ENCODE results near the gene ERC1. TPM values are rescaled to one million over a fixed set of nuclear protein-coding genes. Genes with fewer than 3 reads are reported as not detected.

ERC1 gene
- total and polyA plus RNA-seq, 9 of the 15 experiments (the other 6 are each of a cell fraction or from before 2014, with no cell fraction given) = 0.74 to 11.8 (median 4.8) TPM

DNA sequence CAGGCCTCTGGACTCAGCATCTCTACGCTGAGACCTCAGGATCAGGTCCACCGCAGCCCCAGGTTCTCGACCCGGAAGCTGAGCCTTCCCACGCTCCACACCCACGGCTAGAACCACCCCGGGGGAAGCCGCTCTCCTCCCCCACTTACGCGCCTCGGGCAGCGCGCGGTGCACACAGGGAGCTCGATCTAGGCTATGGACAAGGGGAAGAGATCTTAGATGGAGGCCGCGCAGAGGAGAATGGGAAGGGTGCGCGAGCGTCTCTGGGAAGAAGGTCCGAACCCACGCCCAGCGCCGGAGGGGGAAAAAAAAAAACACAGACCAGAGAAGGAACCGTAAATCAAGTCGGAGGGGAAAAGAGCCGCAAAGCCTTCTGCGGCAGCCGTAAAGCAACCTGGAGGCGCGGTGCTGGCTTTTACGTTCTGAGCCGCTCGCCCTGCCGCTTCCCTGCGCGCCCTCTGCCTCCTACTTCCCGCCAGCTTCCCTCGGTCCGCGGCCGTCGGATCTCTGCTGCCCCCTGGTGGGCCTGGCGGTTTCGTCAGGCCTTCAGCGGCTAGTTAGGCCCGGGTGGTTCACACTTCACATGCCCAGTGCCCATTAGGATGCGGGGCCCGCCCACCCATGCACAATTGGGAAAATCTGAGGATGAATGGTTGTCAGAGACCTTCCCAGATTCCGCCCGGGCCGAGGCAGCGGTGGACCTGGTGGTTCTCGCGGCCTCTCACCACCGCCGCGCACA is 41.4 kb upstream of the ERC1 start, which contains the start of gene RAD52 (continued):
- TF ChIP-seq, protein P1, sequence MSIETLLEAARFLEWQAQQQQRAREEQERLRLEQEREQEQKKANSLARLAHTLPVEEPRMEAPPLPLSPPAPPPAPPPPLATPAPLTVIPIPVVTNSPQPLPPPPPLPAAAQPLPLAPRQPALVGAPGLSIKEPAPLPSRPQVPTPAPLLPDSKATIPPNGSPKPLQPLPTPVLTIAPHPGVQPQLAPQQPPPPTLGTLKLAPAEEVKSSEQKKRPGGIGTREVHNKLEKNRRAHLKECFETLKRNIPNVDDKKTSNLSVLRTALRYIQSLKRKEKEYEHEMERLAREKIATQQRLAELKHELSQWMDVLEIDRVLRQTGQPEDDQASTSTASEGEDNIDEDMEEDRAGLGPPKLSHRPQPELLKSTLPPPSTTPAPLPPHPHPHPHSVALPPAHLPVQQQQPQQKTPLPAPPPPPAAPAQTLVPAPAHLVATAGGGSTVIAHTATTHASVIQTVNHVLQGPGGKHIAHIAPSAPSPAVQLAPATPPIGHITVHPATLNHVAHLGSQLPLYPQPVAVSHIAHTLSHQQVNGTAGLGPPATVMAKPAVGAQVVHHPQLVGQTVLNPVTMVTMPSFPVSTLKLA (conservative IDR thresholded peaks at IDR 0.05) = peak; percentile 64 to 73
- TF ChIP-seq NCOA1 (IDR thresholded peaks at IDR 0.05; ENCODE audit: low read depth) (peak; percentile 12; the same call in 1 of the 2 replicates), ZC3H8 (IDR thresholded peaks at IDR 0.05) (no peak), CREM (IDR thresholded peaks at IDR 0.05; ENCODE audit: low read depth) (peak; percentile 66), ZNF124 (CRISPR knock-in tag; IDR thresholded peaks at IDR 0.05) (no peak), TBP (optimal IDR thresholded peaks at IDR 0.05; ENCODE audit: low read depth, low read length) (peak; percentile 69), RBM17 (IDR thresholded peaks at IDR 0.05; ENCODE audit: borderline replicate concordance, low read depth, low read length) (no peak), ZKSCAN8 (CRISPR knock-in tag; IDR thresholded peaks at IDR 0.05) (no peak), CXXC5 (CRISPR knock-in tag; IDR thresholded peaks at IDR 0.05) (peak; percentile 64), ARHGAP35 (IDR thresholded peaks at IDR 0.05; ENCODE audit: partially characterized antibody) (no peak)
- TF ChIP-seq, protein P2, sequence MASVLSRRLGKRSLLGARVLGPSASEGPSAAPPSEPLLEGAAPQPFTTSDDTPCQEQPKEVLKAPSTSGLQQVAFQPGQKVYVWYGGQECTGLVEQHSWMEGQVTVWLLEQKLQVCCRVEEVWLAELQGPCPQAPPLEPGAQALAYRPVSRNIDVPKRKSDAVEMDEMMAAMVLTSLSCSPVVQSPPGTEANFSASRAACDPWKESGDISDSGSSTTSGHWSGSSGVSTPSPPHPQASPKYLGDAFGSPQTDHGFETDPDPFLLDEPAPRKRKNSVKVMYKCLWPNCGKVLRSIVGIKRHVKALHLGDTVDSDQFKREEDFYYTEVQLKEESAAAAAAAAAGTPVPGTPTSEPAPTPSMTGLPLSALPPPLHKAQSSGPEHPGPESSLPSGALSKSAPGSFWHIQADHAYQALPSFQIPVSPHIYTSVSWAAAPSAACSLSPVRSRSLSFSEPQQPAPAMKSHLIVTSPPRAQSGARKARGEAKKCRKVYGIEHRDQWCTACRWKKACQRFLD (CRISPR knock-in tag; IDR thresholded peaks at IDR 0.05) = no peak; the same call in 1 of the 2 replicates
- TF ChIP-seq, protein P3, sequence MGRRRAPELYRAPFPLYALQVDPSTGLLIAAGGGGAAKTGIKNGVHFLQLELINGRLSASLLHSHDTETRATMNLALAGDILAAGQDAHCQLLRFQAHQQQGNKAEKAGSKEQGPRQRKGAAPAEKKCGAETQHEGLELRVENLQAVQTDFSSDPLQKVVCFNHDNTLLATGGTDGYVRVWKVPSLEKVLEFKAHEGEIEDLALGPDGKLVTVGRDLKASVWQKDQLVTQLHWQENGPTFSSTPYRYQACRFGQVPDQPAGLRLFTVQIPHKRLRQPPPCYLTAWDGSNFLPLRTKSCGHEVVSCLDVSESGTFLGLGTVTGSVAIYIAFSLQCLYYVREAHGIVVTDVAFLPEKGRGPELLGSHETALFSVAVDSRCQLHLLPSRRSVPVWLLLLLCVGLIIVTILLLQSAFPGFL (CRISPR knock-in tag; IDR thresholded peaks at IDR 0.05) = no peak
- TF ChIP-seq, protein P4, sequence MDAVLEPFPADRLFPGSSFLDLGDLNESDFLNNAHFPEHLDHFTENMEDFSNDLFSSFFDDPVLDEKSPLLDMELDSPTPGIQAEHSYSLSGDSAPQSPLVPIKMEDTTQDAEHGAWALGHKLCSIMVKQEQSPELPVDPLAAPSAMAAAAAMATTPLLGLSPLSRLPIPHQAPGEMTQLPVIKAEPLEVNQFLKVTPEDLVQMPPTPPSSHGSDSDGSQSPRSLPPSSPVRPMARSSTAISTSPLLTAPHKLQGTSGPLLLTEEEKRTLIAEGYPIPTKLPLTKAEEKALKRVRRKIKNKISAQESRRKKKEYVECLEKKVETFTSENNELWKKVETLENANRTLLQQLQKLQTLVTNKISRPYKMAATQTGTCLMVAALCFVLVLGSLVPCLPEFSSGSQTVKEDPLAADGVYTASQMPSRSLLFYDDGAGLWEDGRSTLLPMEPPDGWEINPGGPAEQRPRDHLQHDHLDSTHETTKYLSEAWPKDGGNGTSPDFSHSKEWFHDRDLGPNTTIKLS (IDR thresholded peaks at IDR 0.05; ENCODE audit: borderline replicate concordance, low read depth) = peak; percentile 64; the same call in 1 of the 2 replicates
- TF ChIP-seq, protein P5, sequence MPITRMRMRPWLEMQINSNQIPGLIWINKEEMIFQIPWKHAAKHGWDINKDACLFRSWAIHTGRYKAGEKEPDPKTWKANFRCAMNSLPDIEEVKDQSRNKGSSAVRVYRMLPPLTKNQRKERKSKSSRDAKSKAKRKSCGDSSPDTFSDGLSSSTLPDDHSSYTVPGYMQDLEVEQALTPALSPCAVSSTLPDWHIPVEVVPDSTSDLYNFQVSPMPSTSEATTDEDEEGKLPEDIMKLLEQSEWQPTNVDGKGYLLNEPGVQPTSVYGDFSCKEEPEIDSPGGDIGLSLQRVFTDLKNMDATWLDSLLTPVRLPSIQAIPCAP (CRISPR knock-in tag; IDR thresholded peaks at IDR 0.05; ENCODE audit: borderline replicate concordance) = no peak
- TF ChIP-seq, protein P6, sequence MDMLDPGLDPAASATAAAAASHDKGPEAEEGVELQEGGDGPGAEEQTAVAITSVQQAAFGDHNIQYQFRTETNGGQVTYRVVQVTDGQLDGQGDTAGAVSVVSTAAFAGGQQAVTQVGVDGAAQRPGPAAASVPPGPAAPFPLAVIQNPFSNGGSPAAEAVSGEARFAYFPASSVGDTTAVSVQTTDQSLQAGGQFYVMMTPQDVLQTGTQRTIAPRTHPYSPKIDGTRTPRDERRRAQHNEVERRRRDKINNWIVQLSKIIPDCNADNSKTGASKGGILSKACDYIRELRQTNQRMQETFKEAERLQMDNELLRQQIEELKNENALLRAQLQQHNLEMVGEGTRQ (CRISPR knock-in tag; IDR thresholded peaks at IDR 0.05) = no peak

Data from K562 (cell line).